GM21360 (cell line): ENCODE data around the gene C5orf15.
"Not testable (repeated sequence)": the region's sequence is repeated elsewhere in the genome, so short reads cannot be mapped to it uniquely, and the experiment has no call there.

ENCODE experiments used
- ATAC-seq: cut with Tn5 transposase; IDR thresholded peaks from one replicate; pipeline ENCODE4 v1.9.1; 2021; ENCODE audit warnings: mild to moderate bottlenecking, moderate library complexity; ENCODE audit not compliant: unreplicated experiment

C5orf15 gene

DNA sequence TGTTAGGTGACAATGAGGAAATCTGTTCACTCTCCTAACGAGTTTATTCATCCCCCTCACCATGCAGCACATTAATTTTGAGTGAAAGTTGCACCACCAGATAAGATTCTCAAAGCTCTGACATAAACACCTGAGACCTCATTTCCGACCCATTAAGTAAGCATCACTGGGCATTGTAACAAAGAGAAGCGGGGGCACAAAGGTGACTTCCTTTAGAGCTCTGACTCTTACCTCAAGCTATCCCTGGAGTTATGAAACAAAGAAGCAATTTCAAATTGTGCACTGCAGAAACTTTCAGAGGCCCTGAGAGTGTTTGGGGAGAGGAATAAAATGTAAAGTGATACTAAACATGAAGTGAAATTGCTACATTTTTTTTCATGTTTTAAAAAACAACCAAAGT is 29.5 kb downstream of the C5orf15 start:
- no peak for ATAC-seq

DNA sequence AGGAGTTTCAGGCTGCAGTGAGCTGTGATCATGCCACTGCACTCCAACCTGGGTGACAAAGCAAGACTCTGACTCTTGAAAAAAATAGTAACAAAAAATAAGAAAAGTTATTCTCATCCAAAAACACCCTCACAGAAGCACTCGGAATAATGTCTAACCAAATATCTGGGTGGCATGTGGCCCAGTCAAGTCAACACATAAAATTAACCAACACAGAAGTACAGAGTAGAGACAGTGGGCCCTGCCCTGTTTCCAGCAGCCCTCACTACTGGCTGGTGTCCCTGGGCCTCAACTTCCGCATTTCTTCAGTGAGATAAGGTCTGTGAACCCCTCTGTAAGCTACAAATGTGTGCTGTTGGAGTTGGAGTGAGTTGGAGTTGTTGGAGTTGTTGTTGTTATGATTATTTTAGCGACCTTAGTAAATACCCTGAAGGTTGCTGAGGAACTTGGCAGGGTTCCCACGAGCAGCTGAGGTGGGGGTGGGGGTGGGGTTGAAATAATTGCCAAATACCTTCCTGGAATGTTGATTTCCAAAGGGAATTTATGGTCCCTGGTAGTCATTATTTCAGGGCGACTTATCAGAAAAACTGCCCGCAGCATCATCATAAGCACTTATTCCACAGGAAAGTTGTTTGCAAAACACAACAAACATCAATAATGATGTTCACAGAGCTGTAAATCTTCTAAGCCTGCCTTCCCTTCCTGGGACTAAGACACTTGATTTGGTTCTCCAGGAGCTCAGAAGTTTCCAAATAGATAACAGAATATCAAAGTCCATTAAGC is 30.2 kb downstream of the C5orf15 start:
- ATAC-seq, result no peak

DNA sequence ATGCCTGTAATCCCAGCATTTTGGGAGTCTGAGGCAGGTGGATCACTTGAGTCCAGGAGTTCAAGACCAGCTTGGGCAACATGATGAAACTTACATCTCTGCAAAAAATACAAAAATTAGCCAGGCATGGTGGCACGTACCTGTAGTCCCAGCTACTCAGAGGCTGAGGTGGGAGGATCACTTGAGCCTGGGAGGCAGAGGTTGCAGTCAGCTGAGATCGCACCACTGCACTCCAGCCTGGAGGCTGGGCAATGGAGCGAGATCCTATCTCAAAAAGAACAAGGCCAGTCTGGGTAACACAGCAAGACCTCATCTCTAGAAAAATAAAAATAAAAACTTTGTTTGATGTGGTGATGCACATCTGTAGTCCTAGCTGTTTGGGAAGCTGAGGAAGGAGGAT is 30.8 kb downstream of the C5orf15 start:
- ATAC-seq, result not testable (repeated sequence)

DNA sequence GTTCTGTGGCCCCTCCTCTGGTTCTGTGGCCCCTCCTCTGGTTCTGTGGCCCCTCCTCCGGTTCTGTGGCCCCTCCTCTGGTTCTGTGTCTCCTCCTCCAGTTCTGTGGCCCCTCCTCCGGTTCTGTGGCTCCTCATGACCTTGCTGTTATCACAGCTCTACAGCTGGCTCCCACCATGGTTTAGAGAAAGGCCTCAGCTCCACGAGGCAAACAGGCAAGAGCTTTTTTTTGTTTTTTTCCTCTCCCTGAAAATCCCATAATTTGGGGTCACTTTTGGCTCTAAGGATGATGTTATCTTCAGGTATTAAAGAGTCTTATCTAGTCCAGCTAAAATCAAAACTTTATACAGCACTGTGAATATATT is 31.8 kb downstream of the C5orf15 start:
- no peak for ATAC-seq

DNA sequence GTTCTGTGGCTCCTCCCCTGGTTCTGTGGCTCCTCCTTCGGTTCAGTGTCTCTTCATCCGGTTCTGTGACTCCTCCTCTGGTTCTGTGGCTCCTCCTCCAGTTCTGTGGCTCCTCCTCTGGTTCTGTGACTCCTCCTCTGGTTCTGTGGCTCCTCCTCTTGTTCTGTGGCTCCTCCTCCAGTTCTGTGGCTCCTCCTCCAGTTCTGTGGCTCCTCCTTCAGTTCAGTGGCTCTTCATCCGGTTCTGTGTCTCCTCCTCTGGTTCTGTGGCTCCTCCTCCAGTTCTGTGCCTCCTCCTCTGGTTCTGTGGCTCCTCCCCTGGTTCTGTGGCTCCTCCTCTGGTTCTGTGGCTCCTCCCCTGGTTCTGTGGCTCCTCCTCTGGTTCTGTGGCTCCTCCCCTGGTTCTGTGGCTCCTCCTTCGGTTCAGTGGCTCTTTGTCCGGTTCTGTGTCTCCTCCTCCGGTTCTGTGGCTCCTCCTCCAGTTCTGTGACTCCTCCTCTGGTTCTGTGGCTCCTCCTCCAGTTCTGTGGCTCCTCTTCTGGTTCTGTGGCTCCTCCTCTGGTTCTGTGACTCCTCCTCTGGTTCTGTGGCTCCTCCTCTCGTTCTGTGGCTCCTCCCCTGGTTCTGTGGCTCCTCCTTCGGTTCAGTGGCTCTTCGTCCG is 32.3 kb downstream of the C5orf15 start:
- not testable (repeated sequence) for ATAC-seq

DNA sequence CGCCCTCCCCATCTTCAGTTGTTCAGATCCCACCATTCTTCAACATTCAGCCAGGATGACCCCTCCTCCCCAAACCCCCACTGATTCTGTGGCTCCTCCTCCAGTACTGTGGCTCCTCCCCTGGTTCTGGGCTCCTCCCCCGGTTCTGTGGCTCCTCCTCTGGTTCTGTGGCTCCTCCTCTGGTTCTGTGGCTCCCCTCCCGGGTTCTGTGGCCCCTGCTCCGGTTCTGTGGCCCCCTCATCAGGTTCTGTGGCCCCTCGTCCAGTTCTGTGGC is 32.8 kb downstream of the C5orf15 start:
- no peak for ATAC-seq

DNA sequence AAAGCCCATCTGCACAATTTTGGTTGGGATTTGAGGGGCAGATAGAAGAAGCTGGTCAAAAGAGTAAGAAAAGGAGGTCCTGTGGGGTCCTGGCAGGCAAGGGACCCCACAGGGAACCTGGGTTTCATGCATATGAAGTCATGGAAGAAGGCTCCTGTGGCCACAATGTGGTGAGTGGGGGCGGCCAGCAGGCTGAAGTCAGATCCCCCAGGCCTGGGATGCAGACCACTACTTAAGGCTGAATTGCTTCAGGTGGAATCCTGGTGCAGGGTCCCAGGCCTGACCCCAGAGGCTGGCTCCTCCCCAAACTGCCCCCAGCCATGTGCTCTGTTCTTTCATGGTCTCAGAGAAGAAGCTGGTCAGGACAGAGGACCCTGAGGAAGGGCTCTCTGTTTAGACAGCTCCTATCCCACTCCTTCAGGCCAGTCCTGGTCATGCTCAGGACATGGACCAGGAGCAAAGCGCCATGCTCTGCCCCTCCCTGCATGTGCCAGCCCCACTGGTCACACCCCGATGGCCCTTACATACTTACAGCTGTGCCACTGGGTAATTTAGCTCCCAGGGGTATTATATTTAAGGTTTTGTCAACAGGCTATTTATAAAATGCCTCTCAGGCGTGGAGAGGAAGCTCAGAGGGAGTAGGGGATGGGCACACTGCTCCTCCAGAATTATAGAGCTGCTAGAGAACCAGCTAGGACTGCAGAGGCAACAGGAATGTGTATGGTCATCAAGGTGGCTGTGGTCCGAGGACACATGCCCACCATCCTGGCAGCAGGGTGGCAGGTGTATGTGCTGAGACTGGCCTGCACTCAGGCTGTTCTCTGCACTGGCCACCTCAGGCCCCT is 33.4 kb downstream of the C5orf15 start:
- no peak for ATAC-seq

DNA sequence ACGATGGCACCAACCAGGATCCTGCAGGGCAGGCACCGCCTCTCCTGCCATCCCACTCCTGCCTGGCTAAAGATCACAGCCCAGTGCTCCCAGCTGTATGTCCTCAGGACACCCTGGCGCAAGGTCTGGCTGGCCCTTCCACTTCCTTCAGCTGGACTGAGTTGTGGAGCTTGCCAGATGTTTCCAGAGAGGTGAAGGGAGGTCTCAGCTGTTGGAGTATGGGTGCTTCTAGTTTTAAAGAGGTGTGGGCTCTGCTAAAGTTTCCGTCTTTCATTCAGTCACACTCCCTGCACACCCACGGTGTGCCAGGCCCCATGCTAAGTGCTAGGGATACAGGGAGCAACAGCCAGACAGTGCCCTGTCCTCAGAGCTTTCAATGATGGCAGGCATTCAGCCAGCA is 34.1 kb downstream of the C5orf15 start:
- no peak for ATAC-seq

DNA sequence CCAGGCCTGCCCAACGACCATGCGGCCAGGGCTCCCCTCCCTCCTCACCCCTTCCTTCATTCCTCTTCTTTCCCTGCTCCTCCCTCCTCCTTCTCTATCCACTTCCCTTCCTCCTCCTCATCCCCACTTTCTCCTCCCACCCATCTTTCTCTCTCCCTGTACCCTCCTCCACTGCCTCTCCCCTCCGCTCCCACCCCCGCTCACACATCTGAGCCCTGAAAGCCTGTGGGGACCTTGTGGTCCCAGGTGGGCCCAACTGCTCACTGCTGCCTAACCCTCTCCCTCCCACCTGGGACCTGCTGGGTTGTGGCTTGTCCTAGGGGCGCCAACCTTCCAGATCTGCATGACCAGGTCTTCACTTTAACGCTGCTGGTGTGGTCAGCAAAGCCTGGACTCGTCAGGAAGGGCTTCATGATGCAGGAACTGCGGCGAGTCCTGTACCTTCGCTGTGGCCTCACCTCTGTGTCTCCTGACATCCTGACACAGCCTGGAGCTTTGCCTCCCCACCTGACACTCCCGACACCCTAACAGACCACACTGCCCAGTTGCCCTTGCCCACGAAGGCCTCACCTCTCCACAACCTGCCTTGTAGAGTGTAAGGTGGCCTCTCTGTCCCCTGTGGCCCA is 34.6 kb downstream of the C5orf15 start:
- ATAC-seq, result no peak

DNA sequence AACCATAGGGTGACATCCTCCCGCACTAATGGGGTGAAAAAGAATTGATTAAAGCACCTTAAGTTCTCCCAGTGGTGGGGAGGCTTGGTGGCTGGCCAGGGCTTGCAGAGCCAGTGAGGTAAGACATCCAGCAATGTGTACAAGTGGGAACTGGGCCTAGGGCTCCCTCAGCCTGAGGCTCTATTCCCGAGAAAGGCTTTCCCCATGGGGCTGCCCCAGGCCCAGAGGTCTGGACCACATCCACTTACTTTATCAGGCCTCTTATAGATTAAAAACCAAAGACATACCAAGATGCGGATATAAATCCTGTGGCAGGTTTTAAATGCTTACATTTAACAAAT is 35.3 kb downstream of the C5orf15 start:
- no peak for ATAC-seq

DNA sequence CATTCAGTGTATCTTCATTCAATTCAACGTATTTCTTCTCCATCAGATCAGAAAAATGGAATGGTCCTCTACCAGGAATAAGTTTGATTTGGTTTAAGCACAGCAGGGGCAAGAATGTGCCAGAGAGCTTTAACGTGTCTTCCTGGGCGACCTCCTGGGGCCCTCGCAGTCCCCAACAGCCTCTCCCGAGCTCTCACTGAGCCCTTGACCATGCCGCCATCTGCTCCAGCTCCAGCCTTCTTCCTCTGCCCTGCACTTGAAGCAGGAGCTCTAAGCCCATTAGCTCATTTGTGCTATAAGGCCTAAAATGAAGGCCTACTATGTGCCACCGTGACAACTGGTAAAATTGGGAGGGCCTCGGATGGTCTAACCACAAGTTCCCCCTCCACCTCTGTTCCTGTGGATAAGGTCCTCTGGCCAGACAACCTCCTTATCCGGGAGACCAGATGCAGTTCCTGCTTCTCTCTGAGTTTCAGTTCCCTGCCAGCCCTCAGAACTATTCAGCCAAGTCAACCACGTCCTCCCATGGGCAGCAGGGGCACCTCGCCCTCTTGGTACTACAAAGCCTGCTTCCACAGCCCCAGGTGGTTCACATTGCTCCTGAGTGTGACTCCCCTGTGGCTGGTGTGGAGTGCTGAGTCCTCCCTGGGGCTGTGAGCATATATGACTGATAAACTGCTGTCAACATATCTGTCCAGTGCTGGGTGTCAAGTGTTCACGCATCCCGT is 35.8 kb downstream of the C5orf15 start:
- ATAC-seq, result no peak

DNA sequence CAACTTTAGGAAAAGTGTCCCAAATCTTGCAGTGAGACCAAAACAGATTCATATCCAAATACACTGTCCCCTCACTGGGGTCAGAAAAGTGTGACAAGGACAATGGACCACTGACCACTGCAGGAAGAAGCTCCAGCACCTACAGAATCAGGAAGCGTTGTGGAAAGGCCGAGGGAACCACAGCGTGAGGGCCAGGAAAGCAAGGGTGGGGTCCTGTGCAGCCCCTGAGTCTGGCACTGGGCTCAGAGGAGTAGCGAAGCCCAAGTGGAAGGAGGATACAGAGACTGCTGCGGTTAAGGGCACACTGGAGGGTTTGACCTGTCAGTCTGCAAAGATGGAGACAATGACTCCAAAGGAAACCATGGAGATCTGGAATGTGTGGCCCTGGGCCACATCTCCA is 36.9 kb downstream of the C5orf15 start:
- no peak for ATAC-seq

DNA sequence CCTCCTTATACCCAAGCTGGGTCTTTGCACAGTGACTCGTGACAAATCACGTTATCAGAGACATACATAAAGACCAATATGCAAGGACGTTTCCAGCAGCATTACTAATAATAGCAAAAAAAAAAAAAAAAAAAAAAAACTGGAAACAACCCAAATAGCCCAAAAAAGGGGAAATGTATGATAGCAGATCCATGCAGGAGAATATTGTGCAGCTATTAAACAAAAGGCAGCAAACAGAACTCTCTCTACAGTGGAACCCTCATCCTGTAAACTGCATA is 37.7 kb downstream of the C5orf15 start:
- no peak for ATAC-seq

DNA sequence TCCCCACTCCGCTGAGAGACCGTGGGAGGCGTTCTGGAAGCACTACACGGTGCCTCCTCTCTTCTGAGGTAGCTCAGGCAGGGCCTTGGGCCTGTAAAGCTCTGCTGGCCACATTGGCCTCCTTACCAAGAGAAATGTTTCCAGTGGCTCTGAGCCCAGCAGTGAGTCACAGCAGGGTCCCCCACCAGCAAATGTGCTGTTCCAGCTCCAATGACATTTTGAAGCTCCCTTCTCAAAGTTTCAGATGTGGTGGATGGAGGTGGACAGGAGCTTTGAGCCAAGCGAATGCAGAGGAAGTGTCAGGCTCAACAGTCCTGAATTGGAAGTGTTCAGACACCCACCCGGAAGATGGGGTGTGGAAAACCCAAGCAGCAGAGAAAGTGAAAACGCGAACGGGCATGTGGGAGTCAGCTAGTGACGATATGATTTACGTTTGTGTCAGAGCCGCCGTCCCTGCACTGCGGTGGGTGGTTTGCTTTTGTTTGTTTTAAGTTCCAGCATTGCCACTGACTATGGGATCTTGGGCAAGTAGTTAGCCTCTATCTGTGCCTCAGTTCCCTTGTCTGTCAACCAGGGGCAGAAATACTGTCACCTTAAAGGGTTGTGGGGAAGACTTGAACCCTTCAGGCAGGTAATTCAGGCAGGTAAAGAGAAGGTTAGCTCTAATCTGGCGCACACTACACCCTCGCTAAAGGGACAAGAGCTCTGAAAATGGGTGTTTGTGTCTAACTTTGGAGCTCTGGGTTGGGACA is 38.2 kb downstream of the C5orf15 start:
- peak; percentile 33 for ATAC-seq

DNA sequence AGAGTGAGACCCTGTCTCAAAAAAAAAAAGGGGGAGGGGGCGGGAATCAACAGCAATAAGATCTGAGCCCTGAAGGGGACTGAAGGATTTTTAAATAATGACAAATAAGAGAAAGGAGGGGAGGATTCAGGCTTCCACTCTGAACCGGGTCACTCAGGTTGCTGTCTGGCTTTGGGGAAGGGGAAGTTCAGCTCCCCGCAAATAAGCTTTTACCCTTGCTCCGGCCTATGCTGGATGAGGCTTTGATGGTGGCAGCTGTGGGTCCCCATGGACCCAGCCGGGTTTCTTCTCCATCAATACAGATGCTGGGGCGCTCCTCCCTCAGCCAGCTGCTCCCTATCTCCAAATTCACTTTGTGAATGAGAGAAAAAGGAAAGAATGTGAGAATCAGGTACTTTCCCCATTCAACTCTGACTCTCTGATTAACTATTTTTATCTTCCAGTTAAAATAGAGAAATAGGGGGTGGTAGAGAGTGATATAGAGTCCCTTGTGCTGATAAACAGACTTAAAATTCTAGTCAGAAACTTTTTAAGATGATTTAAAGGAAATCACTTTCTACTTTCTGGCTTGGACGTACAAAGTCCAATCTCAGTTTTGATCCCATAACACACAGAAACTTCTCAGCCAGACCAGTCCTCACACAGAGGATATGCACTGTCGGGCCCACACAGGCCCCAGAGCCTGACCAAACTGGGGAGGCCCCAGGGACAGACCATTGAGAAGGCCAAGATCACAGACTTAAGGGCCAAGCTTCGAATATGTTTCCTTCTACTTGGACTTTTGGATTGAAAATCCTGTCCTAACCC is 39.6 kb downstream of the C5orf15 start:
- ATAC-seq, result no peak

DNA sequence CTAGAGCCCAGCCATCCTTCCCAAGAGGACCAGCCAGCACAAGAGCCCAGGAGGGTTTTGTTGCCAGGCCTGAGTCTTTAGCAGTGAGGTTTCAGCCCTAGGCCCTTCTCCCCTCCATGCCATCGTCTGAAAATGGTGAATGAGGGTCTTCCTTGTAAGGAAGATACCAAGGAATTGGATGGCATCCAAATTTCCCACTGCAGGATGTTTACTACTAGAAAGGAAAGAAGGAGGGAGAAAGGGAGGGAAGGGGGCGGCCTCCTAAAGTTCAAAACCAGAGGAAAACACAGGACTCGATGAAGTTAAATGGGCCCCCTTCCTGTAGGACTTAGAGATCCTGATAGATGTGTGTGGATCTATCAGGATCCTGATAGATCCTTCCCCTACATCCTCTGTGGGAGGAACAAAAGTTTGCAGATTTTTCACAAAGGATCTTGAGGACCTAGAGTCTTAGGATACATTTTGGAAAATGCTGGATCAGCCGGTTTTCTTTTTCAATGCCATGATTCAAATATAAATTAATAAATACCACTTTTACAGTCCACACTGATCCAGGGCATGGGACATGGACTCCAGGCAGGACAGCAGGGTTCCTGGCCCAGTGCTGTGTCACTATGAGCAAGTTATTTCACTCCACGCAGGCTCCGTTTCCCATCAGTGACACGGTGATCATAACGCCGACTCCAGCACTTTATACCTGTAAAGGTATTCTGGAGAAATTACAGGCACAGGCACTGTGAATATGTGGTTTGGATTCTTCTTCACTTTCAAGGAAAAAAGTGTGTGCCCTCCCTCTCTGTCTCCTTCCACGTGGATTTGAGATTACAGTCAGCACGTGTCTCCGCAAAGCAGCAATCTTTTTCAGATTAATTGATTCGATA is 40.9 kb downstream of the C5orf15 start:
- no peak for ATAC-seq

DNA sequence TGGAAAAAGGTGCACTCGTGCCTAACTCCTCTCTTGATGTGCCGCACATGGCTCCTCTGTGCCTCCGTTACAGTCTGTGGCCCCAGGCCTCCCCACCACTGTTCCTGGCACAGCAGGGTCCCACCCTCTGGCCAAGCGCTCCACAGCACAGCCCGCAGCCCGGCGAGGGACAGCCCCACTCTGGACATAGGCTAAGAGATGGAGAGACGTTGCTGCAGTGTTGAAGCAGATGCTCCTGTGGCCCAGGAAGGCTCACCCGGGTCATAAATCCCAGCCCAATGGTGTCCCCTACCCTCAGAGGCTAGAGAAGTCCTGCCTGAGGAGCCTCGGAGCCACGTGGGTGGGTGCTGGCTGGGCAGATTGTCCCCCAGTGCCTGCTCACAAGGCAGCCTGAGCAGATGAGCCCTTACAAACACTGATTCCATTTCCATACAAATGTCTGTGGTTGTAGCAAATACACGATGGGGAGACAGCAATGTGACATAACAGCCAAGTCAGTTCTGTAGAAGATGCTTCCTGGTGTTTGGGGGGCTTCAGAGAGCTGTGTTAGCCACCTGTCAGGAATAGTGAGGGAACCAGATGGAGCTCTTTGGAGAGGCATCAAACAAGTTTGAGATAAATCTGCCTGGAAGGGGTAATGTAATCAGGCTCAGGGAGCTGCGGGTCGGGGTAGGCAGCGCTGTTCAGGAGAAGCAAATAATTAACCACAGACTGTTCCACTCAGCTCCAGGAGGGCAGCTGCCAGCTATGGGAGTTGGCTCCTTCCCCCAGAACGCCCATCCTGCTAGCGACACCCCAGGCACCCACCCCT is 41.7 kb downstream of the C5orf15 start:
- no peak for ATAC-seq
